Effector memory CD8-positive, alpha-beta T cell (primary cell): ENCODE measurements around the gene MYDGF.
A peak's percentile ranks its signal among the peaks of the same experiment; 100 is the strongest.

ENCODE experiments used
- ATAC-seq: fragments of 150-1000 bp; cut with Tn5 transposase; replicated peaks from 2 replicates; pipeline ENCODE4 v1.10.0; 2021; ENCODE audit warnings: mild to moderate bottlenecking, moderate library complexity
- DNase-seq, 3 experiments: peaks; one replicate each; pipeline ENCODE4 v3.0.0; 2021
- H3K27ac Mint-ChIP-seq, 2 donors: one replicate each; pipeline ENCODE4 v1.8.0; 2022; ENCODE audit warnings: mild to moderate bottlenecking in 2 of 2, mixed read lengths in 2 of 2, moderate library complexity in 2 of 2
- H3K27me3 Mint-ChIP-seq, 2 donors: one replicate each; pipeline ENCODE4 v1.8.0; 2022; ENCODE audit warnings: mixed read lengths in 2 of 2
- H3K36me3 Mint-ChIP-seq: one replicate; pipeline ENCODE4 v1.8.0; 2022; ENCODE audit warnings: mild to moderate bottlenecking, moderate library complexity, mixed read lengths; ENCODE audit not compliant: insufficient read depth
- H3K4me1 Mint-ChIP-seq, 2 donors: one replicate each; pipeline ENCODE4 v1.8.0; 2022; ENCODE audit warnings: low read depth in 2 of 2, mixed read lengths in 2 of 2
- H3K4me3 Mint-ChIP-seq, 2 donors: one replicate each; pipeline ENCODE4 v1.8.0; 2022; ENCODE audit warnings: mild to moderate bottlenecking in 2 of 2, mixed read lengths in 2 of 2, moderate library complexity in 2 of 2
- H3K9me3 Mint-ChIP-seq, 2 donors: one replicate each; pipeline ENCODE4 v1.8.0; 2022; ENCODE audit warnings: mixed read lengths in 2 of 2

The MYDGF gene

DNA sequence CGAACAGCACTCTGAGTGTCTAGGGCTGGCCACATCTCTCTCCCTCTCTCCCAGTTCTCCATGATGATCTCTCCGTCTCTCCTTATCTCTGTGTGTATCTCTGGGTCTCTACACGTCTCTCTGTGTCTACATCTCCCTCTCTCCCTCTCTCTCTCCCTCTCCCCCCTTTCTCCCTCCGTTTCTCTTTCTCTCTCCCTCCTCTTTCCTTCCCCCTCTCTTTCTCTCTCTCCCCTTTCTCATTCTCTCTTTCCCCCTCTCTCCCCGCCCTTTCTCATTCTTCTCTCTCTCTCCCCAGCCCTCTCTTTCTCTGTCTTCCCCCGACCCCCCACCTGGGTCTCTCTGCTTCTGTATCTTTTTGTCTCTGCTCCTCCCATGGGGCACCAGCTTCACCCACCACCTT is 52.1 kb downstream of the MYDGF start:
- H3K4me3 Mint-ChIP-seq: no peak overlapping the region
- H3K27ac Mint-ChIP-seq: no peak overlapping the region
- H3K4me1 Mint-ChIP-seq: no peaks in the 10 kb centered on the region

DNA sequence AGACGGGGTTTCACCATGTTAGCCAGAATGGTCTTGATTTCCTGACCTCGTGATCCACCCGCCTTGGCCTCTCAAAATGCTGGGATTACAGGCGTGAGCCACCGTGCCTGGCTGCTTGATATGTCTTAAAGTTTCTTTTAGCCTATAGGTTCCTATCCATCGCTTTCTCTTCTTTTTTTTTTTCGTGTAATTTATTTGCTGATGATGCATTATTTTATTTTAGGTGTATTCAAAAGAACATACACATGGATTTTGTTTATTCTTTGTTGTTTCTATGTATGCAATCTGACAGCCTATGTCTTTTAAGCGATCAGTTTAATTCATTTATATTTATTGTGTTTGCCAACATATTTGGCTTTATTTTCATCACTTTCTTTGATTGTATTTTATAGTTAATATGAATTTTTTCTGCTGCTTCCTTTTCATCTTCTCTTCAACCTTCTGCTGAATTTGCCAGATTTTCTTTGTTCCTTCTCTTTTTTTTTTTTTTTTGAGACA is 56.8 kb downstream of the MYDGF start:
- ATAC-seq (no peak), DNase-seq (no peak)
- peaks cover 21 to 32% of the 10 kb centered on the region in 2 donors for H3K27me3 Mint-ChIP-seq
- H3K27ac Mint-ChIP-seq: peak overlapping the region in 1 of 2 donors; percentile 61
- no peaks in the 10 kb centered on the region for H3K4me1 Mint-ChIP-seq
- peaks cover 7% of the 10 kb centered on the region for H3K36me3 Mint-ChIP-seq
- no peaks in the 10 kb centered on the region for H3K9me3 Mint-ChIP-seq
- H3K4me3 Mint-ChIP-seq: no peak overlapping the region

More for the DNA sequence above, 52.1 kb downstream of the MYDGF start:
- peaks cover 4% of the 10 kb centered on the region for H3K36me3 Mint-ChIP-seq
- peaks cover 35 to 38% of the 10 kb centered on the region in 2 donors for H3K27me3 Mint-ChIP-seq
- H3K9me3 Mint-ChIP-seq: no peaks in the 10 kb centered on the region
- DNase-seq: no peak
- no peak for ATAC-seq

DNA sequence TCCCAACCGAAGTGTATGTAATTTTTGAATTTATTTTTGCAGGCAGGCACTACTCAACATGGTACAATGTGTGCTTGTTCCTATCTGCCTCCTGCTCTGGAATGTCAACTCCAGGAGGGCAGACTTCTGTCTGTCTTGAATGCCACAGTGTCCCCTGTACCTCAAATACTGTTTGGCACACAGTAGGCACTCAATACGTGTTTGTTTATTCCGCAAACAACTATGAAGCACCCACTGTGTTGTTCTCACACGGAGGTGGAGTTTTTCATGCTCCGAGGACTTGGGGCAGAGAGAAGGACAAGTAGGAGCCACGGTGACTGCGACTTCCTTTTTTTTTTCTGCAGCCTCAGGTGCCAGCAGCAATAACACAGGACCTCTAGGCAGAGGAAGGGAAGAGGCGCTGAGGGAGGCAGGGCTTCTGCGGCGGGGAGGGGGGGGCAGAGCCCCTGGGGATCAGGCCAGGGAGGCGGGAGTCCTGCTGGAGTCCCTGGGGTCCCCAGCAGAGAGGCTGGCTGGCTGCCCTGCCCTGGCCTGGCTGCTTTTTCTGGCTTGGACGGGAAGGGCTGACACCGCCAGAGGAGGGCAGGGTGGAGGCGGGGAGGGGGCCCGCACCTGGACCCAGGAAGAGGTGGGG is 60.1 kb downstream of the MYDGF start:
- Mint-ChIP-seq H3K4me3 (no peak overlapping the region), H3K4me1 (no peaks in the 10 kb centered on the region), H3K27ac (no peak overlapping the region), H3K36me3 (peaks cover 9% of the 10 kb centered on the region), H3K27me3 (peaks cover 18 to 28% of the 10 kb centered on the region in 2 donors), H3K9me3 (no peaks in the 10 kb centered on the region)
- DNase-seq (no peak), ATAC-seq (no peak)
